Activated CD4-positive, alpha-beta T cell treated with anti-CD3 and anti-CD28 coated beads for 48 hours (primary cell): Measurements from ENCODE around the gene DUSP2.
"Not testable (repeated sequence)": the region's sequence is repeated elsewhere in the genome, so short reads cannot be mapped to it uniquely, and the experiment has no call there.

ENCODE experiments used
- DNase-seq: peaks from one replicate; pipeline ENCODE4 v3.0.0-alpha.2; 2020

The DUSP2 gene

DNA sequence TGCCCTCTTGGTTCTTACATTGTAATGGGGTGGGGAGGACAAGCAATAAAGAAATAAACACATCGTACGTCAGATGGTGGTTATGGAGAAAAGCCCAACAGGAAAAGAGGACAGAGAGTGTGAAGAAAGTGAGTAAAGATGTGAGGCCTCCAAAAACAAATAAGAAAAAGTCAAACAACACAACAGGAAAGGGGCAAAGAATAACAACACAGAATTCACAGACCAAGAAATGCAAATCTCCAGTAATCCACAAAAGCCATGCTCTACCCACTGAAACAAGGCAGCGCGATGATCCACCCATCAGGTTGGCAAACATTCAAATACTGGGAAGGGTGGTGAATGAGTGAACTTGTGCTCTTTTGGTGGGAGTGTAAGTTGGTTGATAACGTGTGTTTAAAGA is 16.7 kb upstream of the DUSP2 start:
- no peak for DNase-seq

- not testable (repeated sequence) for DNase-seq
These were observed 15.1 kb upstream of the DUSP2 start for GRCh38 chr2:96160366-96160765.

GRCh38 chr2:96159084-96159830 is 14.0 kb upstream of the DUSP2 start:
- peak; percentile 80 for DNase-seq

GRCh38 chr2:96158554-96158940 is 13.3 kb upstream of the DUSP2 start:
- no peak for DNase-seq

DNA sequence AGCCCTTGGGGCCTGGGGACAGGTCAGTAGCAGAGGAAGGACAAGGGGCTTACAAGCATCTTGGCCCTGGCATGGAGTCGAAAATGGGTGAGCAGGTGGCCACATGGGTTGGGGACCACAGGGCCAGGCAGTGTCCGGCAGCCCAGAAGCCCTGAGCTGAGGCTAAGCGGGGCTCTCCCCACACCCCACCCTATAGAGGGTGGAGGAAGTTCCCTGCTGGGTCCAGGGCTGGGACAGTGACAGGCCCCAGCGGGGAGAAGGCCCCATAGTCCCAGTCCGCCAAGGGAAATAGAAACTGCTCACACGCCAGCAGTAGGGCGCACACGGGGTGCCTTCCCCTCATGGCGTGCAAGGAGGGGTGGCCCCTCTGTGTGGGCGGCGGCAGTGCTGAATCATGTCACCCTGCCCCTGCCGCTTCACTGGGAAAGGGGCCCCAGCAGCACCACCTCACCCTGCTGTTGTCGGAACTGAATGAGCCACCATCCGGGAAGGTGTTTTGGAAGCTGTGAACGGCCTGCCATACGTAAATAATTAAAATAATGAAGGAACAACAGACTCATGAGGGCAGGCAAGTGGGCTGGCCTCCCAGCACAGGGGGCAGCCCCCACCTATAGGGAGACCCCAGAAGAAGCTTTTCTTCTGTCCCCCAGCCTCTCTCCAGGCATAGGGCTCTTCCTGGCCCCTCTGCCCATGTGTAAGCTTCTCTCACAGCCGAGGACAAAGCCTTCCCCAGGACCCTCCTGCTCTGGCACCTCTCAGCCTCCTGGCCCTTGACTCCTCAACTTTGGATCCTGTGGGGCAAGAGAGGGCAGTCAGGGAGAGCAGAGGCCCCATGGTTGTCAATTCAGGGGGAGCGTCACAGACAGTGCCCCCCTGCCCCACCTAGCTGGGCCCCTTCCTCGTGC is 12.7 kb upstream of the DUSP2 start:
- peak; percentile 99 for DNase-seq

DNA sequence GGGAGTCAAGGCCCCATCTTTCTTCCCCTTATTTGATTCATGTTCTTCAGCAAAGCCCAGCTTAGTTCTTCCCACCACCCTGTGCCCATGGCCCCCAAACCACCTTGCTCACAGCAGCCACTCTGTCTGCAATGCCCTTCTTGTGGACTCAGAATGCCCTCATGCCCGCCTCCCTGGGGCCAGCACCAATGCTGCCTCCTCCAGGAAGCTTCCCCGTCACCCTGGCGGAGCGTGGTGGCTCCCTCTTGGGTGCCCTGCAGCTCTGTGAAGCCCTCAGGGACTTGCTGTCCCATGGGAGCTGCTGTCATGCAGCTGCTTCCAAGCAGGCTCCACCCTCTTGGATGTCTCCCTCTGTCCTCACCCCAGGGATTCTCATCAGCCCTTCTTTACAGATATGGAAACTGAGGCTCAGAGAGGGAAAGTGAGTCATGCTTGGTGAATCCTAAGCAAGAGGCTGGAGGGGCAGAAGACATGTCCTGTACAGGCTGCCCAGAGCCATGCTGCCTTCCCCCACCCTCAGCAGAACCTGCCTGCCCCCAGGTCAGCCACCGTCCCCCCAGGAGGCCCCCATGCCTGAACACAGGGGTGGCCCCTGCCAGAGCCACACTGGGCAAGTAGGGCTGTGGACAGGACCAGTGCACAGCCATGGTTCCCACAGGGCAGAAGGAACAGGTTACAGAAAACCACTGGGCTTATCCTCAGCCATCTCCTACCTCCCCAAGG is 11.8 kb upstream of the DUSP2 start:
- peak; percentile 44 for DNase-seq

DNA sequence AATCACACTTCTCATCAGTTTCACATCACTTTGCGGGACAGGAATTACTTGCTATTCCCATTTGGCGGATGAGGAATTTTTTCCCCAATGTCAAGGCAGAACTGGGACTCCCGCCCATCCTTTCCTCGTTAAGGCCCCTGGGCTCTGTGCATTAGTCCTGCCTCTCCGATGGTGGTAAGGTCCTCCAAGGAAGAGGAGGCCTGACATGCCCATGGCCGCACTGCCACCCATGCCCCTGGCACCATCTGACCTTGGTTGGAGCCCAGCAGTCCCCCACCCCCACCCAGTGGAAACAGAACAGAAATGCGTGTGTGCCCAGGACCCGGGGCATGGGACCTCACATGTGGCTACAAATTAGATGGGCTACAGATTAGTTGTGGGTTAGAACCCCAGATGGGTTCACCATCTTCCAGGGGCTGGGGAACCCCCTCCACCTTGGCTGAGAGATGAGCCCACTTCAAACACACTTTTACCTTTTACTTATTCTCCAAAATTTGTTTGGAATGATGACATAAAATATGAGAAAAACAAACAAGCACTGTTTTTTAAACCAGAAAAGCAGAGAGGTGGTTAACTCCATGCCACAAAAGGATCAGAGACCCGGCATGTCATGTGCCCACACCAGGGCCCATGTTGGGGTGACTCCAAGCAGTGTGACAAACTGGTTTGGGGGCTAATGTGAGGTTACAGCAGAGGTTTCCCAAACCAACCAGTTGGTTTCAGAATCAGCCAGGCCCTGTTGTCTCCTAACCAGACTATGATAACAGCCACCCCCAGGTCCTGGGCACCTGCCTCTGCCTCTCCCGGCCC is 11.0 kb upstream of the DUSP2 start:
- DNase-seq, result peak; percentile 77

DNA sequence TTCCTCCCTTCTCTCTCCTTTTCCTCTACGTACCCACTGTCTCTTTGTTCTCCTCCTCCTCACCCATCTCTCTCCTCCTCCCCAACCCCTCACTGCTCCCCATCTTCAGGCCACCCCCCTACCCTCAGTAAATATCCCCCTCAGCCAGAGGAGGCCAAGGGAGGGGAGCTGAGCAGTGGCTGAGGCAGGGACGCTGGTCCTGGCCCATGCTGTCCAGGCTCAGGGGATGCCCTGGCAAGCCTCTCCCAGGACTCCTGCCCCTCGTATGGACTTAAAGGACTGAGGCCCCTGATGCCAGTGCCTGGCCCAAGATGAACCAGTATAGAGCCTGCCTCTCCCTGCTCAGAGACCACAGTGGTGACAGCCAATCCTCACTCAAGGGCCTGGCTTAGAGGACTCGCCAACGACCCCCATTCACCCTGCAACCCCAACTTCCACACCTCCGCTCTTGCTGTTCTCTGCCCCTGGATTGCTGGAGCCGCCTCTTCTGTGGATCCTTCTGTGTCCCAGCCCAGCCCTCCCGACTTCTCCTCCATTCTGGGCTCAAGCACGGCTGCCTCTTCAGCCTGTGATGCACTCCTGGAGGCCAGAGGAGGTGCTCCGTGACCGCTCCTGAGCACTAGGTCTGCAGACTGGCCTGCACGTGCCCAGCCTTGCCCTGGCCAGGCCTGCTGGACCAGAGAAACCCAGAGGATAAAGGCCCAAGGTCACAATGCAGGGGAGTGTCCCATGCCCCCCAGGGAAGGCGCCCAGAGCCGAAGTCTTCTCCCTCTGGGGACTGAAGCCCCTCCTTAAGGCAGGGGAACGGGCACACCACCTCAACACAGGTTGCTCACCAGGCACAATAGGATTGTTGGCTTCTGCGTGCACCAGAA is 9.5 kb upstream of the DUSP2 start:
- DNase-seq, result no peak

GRCh38 chr2:96153991-96154431 is 8.8 kb upstream of the DUSP2 start:
- DNase-seq, result no peak

DNA sequence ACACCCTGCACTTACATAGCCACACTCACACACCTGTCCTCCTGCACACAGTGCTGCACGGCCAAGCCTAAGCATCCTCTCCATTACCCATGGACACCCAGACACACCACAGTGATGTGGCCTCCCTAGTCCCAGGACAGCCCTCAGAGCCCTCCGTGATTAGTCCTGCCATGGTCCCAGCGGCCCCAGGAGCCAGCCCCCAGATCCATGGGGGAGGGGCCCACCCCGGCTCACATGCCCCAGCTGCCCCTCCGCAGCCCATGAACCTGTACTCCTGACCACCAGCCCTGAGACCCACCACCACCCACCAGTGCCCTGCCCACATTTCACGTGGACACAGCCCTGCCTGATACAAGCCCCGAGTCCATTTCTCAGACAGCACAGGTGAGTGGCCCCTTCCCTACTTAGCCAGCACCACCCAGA is 8.1 kb upstream of the DUSP2 start:
- DNase-seq, result no peak

GRCh38 chr2:96152304-96153161 is 7.3 kb upstream of the DUSP2 start:
- no peak for DNase-seq

- no peak for DNase-seq
These were observed 6.5 kb upstream of the DUSP2 start for GRCh38 chr2:96151595-96152303.

- DNase-seq, result no peak
These were observed 5.8 kb upstream of the DUSP2 start for GRCh38 chr2:96150791-96151594.

DNA sequence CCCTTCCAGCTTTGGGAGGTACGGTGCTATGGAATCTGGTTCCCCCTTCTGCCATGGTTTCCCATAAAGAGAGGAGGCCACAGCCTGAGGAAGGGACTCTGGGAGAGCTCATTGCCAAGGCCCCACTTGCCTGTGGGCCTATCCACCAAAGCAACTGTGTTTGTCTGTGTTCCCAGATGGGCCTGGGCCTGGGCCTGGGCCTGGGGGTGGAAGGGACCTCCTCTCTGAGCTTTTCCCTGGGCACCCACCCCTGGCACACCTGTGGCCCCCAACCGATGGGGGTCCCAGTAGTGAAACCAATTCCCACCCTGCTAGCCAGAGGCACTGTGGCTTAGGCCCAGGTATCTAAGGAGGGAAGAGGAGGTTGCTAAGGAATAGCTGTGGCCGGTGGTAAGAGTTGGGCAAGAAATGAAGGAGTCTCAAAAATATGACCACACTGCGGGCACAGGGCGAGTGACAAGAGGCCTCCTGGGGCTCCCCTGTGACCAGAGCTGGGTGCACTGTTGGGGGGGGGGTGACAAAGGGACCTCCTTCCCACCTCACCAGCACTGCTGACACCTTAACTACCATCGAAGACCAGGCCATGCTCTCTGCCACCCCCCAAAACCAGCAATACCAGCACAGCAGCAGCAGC is 4.9 kb upstream of the DUSP2 start:
- no peak for DNase-seq

DNA sequence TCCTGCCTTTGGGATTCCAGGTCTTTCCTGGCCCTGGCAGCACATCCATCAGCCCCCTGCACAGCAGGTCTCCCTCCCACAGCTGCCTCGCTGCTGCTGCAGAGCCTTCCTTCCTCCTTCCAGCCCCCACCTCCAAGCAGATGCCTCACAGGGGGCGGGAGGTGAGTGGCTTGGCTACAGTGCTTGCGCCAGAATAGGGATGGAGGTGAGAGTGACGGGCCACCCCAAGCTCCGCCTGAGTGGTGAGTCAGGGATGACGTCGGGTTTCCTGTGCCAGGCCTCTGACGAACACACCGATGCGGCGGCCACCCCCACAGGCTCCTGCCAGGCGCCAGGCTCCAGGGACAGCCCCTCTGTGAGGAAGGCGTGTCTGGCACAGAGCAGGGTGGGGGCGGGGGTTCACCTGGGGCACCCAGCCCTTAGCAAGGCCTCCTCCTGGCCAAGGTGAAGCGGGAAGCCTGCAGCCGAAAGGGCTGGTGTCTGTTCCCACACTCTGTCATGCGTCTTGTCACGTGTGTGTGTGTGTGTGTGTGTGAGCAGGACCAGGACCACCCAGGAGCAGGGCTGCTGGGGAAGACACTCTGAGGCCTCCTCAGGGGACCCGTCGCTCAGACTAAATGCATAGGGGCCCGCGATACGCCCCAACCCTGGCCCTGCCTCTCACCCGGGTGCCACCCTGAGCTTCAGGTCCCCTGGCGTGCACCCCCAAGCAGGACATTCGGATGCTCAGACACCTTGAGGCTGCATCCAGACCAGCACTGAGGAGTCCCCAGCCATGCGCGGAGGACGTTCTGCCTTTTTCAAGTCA is 3.4 kb upstream of the DUSP2 start:
- peak; percentile 99 for DNase-seq

DNA sequence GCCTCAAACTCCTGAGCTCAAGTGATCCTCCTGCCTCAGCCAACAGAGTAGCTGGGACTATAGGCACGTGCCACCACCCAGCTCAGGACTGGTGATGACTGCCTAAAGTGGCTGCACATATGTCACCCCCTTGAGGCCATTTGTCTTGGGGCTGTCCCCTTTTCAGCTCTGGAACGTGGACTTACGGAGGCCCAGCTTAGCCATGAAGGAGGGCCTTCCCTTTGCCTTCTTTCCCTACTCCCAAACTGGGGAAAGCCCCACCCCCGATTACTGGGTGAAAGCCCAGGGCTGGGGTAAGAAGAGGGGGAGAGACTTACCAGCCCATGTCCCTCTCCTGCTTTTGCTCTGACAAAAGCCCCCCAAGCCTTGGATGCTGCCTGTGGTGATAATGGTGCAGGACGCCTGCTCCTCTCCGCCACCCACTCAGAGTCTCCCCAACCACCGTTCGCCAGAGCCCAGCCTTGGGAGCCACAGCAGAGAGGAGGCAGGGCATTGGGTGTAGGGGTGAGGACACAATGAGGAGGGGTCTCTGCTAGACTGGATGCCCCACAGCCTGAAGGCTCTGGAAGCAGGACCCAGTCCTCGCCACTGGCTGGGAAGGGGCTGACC is 2.5 kb upstream of the DUSP2 start:
- DNase-seq, result peak; percentile 64
